HepG2 (cell line): Measurements from ENCODE around the gene P2RX1. TPM values are rescaled to one million over a fixed set of nuclear protein-coding genes. Genes with fewer than 3 reads are reported as not detected.

ENCODE experiments used
- ATAC-seq: fragments of 200-7000 bp; cut with Tn5 transposase; 3 replicates; pipeline ENCODE4 v1.9.1; 2020; ENCODE audit warnings: mild to moderate bottlenecking, moderate library complexity
- BruUV-seq: library from RNA; stranded (reverse); fragments of 400-500 nt; replicated peaks from 2 replicates; lab custom pipeline; 2021; lab: Mats Ljungman, UMichigan
- CTCF ChIA-PET: fragments of 300-600 bp; formaldehyde crosslinking; extraction: SDS; loops from one replicate; lab custom pipeline; 2021; ENCODE audit warnings: low total read pairs, inconsistent platforms, low intra/inter-chr PET ratio; lab: Yijun Ruan, JAX
- POLR2A ChIA-PET: fragments of 350-600 bp; sonication (Branson Sonifier 250); formaldehyde crosslinking; loops from one replicate; lab custom pipeline; 2020; ENCODE audit warnings: antibody characterized with exemption, inconsistent platforms; lab: Yijun Ruan, JAX
- DNase-seq: peaks from one replicate; pipeline ENCODE4 v3.0.0-alpha.2; 2015; ENCODE audit warnings: low spot score
- FAIRE-seq: peaks from 3 replicates; lab custom pipeline; 2011; peaks lifted over from hg19 to GRCh38; lab: Jason Lieb, UNC
- H2AFZ ChIP-seq: one replicate; pipeline ENCODE4 v1.6.1; 2011; ENCODE audit warnings: low read length, inconsistent platforms
- H3K27ac ChIP-seq: fragments of 300-600 bp; 3 replicates; pipeline ENCODE4 v1.8.0; 2011; ENCODE audit warnings: mixed run types, mild to moderate bottlenecking, mixed read lengths, low read length, inconsistent platforms; ENCODE audit not compliant: insufficient read depth; ENCODE audit errors: extremely low read length
- H3K27me3 ChIP-seq, 2 experiments: fragments of 200-600 bp in 1 of 2; 2 replicates in 1 of 2; 3 replicates in 1 of 2; pipeline versions ENCODE4 v1.6.0 to v1.8.0; 2011; ENCODE audit warnings: low read length in 2 of 2, mild to moderate bottlenecking in 2 of 2, moderate library complexity in 2 of 2, inconsistent platforms in 1 of 2; ENCODE audit not compliant: insufficient read depth in 2 of 2, control insufficient read depth in 1 of 2
- H3K36me3 ChIP-seq, 2 experiments: fragments of 200-600 bp in 1 of 2; replicated peaks in 1 of 2; 2 replicates in 1 of 2; 3 replicates in 1 of 2; pipeline versions ENCODE4 v1.5.1 to v1.8.0; 2011; ENCODE audit warnings: low read length in 2 of 2, inconsistent platforms in 1 of 2; ENCODE audit not compliant: insufficient read depth in 2 of 2, control insufficient read depth in 1 of 2
- H3K4me1 ChIP-seq: 2 replicates; pipeline ENCODE4 v1.5.1; 2012; ENCODE audit warnings: low read length, inconsistent platforms; ENCODE audit not compliant: insufficient read depth
- H3K4me2 ChIP-seq: 2 replicates; pipeline ENCODE4 v1.6.0; 2011; ENCODE audit warnings: low read depth, low read length, inconsistent platforms
- H3K4me3 ChIP-seq, 3 experiments: fragments of 200-600 bp in 1 of 3; sonication (generic), shearing (Covaris generic) in 1 of 3; replicated peaks in 1 of 3; 2 replicates each; pipeline ENCODE4 v1.5.1; 2011 to 2016; ENCODE audit warnings: low read length in 3 of 3, inconsistent platforms in 2 of 3, low read depth in 2 of 3, mild to moderate bottlenecking in 2 of 3, control low read depth in 1 of 3, mixed read lengths in 1 of 3; ENCODE audit not compliant: insufficient read depth in 1 of 3
- H3K79me2 ChIP-seq: one replicate; pipeline ENCODE4 v1.6.1; 2011; ENCODE audit warnings: low read length, inconsistent platforms; ENCODE audit not compliant: insufficient read depth
- H3K9ac ChIP-seq: 2 replicates; pipeline ENCODE4 v1.6.0; 2011; ENCODE audit warnings: mild to moderate bottlenecking, low read depth, low read length, inconsistent platforms; ENCODE audit not compliant: insufficient read depth
- H3K9me3 ChIP-seq: 2 replicates; pipeline ENCODE4 v1.5.1; 2012; ENCODE audit warnings: mild to moderate bottlenecking, low read length
- H4K20me1 ChIP-seq: 2 replicates; pipeline ENCODE4 v1.6.0; 2011; ENCODE audit warnings: inconsistent platforms, mild to moderate bottlenecking, low read length, moderate library complexity; ENCODE audit not compliant: insufficient read depth
- CHD2 ChIP-seq: IDR thresholded peaks from 2 replicates; pipeline ENCODE4 v1.6.1; 2011; ENCODE audit warnings: low read depth, low read length, improper control_type of control experiment
- HOXA7 ChIP-seq: sonication (generic); formaldehyde crosslinking; IDR thresholded peaks from 2 replicates; pipeline ENCODE4 v1.8.1; 2022; ENCODE audit warnings: mild to moderate bottlenecking, missing genetic modification reagents, moderate library complexity
- NFATC3 ChIP-seq: sonication (generic); formaldehyde crosslinking; IDR thresholded peaks from 2 replicates; pipeline ENCODE4 v1.5.1; 2020; ENCODE audit warnings: mild to moderate bottlenecking, missing genetic modification reagents
- PCBP2 ChIP-seq: fragments of 200-400 bp; formaldehyde crosslinking; optimal IDR thresholded peaks from 2 replicates; pipeline ENCODE3; 2018; ENCODE audit warnings: low read length, low read depth; ENCODE audit not compliant: poor library complexity, severe bottlenecking
- ZFY ChIP-seq: sonication (generic); formaldehyde crosslinking; IDR thresholded peaks from 2 replicates; pipeline ENCODE4 v1.4.0; 2020; ENCODE audit warnings: missing genetic modification reagents
- ZIK1 ChIP-seq: sonication (generic); formaldehyde crosslinking; IDR thresholded peaks from 2 replicates; pipeline ENCODE4 v1.5.0; 2020; ENCODE audit warnings: mild to moderate bottlenecking, low read depth, missing genetic modification reagents, borderline replicate concordance
- ZKSCAN5 ChIP-seq: sonication (generic); formaldehyde crosslinking; IDR thresholded peaks from 2 replicates; pipeline ENCODE4 v1.5.1; 2020; ENCODE audit warnings: mild to moderate bottlenecking, missing genetic modification reagents
- ZNF33B ChIP-seq: sonication (generic); formaldehyde crosslinking; IDR thresholded peaks from 2 replicates; pipeline ENCODE4 v1.5.1; 2020; ENCODE audit warnings: mild to moderate bottlenecking, missing genetic modification reagents
- ZNF530 ChIP-seq: sonication (generic); formaldehyde crosslinking; IDR thresholded peaks from 2 replicates; pipeline ENCODE4 v1.5.0; 2020; ENCODE audit warnings: low read depth, mild to moderate bottlenecking, missing genetic modification reagents
- ZNF703 ChIP-seq: sonication (generic); formaldehyde crosslinking; IDR thresholded peaks from 2 replicates; pipeline ENCODE4 v1.5.1; 2020; ENCODE audit warnings: missing genetic modification reagents, mild to moderate bottlenecking, moderate library complexity, borderline replicate concordance
- ZNF883 ChIP-seq: sonication (generic); formaldehyde crosslinking; IDR thresholded peaks from 2 replicates; pipeline ENCODE4 v1.5.1; 2020; ENCODE audit warnings: mild to moderate bottlenecking, missing genetic modification reagents; ENCODE audit errors: not compliant biosample characterization
- WGBS: methylation state at CpG from one replicate; pipeline ENCODE4 v1.1.6; 2017; ENCODE audit warnings: low lambda C conversion rate; 5-methylcytosine and 5-hydroxymethylcytosine counted together
- in situ Hi-C: cut with HindIII; loops from 2 replicates; pipeline ENCODE4 v1.10.0; 2017; ENCODE audit warnings: low pct_unique_long_range_greater_than_20kb; ENCODE audit not compliant: extremely low pct_ligation_motif_present
- intact Hi-C: fragments of 100-400 bp; cut with micrococcal nuclease; formaldehyde crosslinking; loops from one replicate; pipeline ENCODE4 v1.10.0; 2022; ENCODE audit not compliant: unreplicated experiment
- polyA plus RNA-seq, 8 experiments: library from polyadenylated mRNA; depleted of rRNA in 3 of 8; stranded (reverse) in 7 of 8; unstranded in 1 of 8; fragments of >200 nt; fragmentation: Illumina TruSeq in 4 of 8; extraction: Trizol in 4 of 8; gene quantifications; 2 replicates each; pipeline versions ENCODE4 v1.2.1 to v1.2.3, GENCODE V29; 2011 to 2016; ENCODE audit warnings: low read depth in 4 of 8, missing spikeins in 1 of 8, mixed read lengths in 1 of 8; ENCODE audit not compliant: insufficient read depth in 1 of 8
- total RNA-seq, 5 experiments: library from RNA; depleted of rRNA; stranded (reverse); fragments of >200 nt; fragmentation: Illumina TruSeq; extraction: Trizol; gene quantifications; 2 replicates each; pipeline ENCODE4 v1.2.3, GENCODE V29; 2016; ENCODE audit warnings: low read depth in 1 of 5
- TF ChIP-seq, protein P1 (sequence below): sonication (generic); formaldehyde crosslinking; IDR thresholded peaks from 2 replicates; pipeline ENCODE4 v1.4.0; 2020; ENCODE audit warnings: missing genetic modification reagents
- TF ChIP-seq, protein P2 (sequence below): sonication (generic); formaldehyde crosslinking; IDR thresholded peaks from 2 replicates; pipeline ENCODE4 v1.5.0; 2020; ENCODE audit warnings: mild to moderate bottlenecking, missing genetic modification reagents
- TF ChIP-seq, protein P3 (sequence below): sonication (generic); formaldehyde crosslinking; IDR thresholded peaks from 2 replicates; pipeline ENCODE4 v1.4.0; 2020; ENCODE audit warnings: missing genetic modification reagents

P2RX1 gene
- total and polyA plus RNA-seq, 2 of the 13 experiments (the other 11 are each of a cell fraction or from before 2014, with no cell fraction given) = 0.04 to 0.50 TPM

DNA sequence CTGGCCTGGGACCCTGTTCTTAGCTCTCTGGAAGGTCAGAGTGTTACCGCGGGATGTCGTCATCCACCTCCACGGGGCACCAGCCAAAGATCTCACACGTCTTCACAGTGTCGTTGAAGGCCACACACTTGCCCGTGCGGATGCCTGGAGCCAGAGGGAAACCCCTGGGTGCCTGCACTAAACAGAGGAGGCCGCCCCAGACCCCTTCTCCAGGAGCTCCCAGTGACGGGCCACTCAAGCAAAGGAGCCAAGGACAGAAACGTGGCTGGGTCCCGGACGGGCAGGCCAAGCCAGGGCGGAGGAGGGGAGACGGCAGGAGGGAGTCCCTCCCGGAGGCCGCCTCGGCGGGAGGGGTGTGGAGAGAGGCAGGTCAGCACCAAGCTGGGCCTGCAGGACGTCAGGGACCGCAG is 12.4 kb downstream of the P2RX1 start:
- 1% methylated on average over 15 of the region's 21 CpGs for WGBS
- Histone ChIP-seq H3K9me3 (no peaks in the 10 kb centered on the region), H3K27me3 (peaks cover 7 to 26% of the 10 kb centered on the region in 2 experiments), H2AFZ (no peak overlapping the region), H3K4me2 (peak overlapping the region; percentile 77), H3K79me2 (no peaks in the 10 kb centered on the region), H3K4me3 (peak overlapping the region; percentile 38 to 67 (median 40)), H3K9ac (peak overlapping the region; percentile 44; the same call in 1 of the 2 replicates), H3K27ac (no peak overlapping the region), H3K36me3 (no peaks in the 10 kb centered on the region), H3K4me1 (peaks cover 16% of the 10 kb centered on the region), H4K20me1 (no peaks in the 10 kb centered on the region)
- POLR2A ChIA-PET = interaction anchor here (0.8 to 3.9 kb wide), 7 partner anchors 9 to 240 kb away, joined by 3 to 47 read pairs (median 5); partner anchors contain the start of genes CAMKK1, CYB5D2, NCBP3 and P2RX1
- CTCF ChIA-PET = no interaction called here
- in situ Hi-C loops = loop anchor here (10.0 kb wide), 1 partner anchor 169 kb away; no protein-coding TSS in a partner anchor
- DNase-seq (no peak), ATAC-seq (peak; percentile 63), FAIRE-seq (no peak)
- intact Hi-C loops = loop anchor here (10.0 kb wide), 1 partner anchor 169 kb away; no protein-coding TSS in a partner anchor
- no TSS peak for BruUV-seq
- TF ChIP-seq PCBP2 = no peak
- TF ChIP-seq ZKSCAN5 (CRISPR knock-in tag) = no peak
- peak; percentile 35 for TF ChIP-seq ZFY (CRISPR knock-in tag)
- TF ChIP-seq, protein P1, sequence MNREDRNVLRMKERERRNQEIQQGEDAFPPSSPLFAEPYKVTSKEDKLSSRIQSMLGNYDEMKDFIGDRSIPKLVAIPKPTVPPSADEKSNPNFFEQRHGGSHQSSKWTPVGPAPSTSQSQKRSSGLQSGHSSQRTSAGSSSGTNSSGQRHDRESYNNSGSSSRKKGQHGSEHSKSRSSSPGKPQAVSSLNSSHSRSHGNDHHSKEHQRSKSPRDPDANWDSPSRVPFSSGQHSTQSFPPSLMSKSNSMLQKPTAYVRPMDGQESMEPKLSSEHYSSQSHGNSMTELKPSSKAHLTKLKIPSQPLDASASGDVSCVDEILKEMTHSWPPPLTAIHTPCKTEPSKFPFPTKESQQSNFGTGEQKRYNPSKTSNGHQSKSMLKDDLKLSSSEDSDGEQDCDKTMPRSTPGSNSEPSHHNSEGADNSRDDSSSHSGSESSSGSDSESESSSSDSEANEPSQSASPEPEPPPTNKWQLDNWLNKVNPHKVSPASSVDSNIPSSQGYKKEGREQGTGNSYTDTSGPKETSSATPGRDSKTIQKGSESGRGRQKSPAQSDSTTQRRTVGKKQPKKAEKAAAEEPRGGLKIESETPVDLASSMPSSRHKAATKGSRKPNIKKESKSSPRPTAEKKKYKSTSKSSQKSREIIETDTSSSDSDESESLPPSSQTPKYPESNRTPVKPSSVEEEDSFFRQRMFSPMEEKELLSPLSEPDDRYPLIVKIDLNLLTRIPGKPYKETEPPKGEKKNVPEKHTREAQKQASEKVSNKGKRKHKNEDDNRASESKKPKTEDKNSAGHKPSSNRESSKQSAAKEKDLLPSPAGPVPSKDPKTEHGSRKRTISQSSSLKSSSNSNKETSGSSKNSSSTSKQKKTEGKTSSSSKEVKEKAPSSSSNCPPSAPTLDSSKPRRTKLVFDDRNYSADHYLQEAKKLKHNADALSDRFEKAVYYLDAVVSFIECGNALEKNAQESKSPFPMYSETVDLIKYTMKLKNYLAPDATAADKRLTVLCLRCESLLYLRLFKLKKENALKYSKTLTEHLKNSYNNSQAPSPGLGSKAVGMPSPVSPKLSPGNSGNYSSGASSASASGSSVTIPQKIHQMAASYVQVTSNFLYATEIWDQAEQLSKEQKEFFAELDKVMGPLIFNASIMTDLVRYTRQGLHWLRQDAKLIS (CRISPR knock-in tag) = no peak
- TF ChIP-seq ZNF703 (CRISPR knock-in tag) = no peak
- no peak for TF ChIP-seq ZNF530 (CRISPR knock-in tag)
- no peak for TF ChIP-seq ZNF883
- TF ChIP-seq ZIK1 = no peak
- no peak for TF ChIP-seq ZNF33B (CRISPR knock-in tag)
- no peak for TF ChIP-seq HOXA7 (CRISPR knock-in tag)
- TF ChIP-seq, protein P2, sequence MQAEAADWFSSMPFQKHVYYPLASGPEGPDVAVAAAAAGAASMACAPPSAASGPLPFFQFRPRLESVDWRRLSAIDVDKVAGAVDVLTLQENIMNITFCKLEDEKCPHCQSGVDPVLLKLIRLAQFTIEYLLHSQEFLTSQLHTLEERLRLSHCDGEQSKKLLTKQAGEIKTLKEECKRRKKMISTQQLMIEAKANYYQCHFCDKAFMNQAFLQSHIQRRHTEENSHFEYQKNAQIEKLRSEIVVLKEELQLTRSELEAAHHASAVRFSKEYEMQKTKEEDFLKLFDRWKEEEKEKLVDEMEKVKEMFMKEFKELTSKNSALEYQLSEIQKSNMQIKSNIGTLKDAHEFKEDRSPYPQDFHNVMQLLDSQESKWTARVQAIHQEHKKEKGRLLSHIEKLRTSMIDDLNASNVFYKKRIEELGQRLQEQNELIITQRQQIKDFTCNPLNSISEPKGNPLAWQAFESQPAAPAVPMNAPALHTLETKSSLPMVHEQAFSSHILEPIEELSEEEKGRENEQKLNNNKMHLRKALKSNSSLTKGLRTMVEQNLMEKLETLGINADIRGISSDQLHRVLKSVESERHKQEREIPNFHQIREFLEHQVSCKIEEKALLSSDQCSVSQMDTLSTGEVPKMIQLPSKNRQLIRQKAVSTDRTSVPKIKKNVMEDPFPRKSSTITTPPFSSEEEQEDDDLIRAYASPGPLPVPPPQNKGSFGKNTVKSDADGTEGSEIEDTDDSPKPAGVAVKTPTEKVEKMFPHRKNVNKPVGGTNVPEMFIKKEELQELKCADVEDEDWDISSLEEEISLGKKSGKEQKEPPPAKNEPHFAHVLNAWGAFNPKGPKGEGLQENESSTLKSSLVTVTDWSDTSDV (CRISPR knock-in tag) = 0 out of 2 replicates have a peak, but pooled peaks have one; percentile 2
- no peak for TF ChIP-seq NFATC3 (CRISPR knock-in tag)
- TF ChIP-seq, protein P3, sequence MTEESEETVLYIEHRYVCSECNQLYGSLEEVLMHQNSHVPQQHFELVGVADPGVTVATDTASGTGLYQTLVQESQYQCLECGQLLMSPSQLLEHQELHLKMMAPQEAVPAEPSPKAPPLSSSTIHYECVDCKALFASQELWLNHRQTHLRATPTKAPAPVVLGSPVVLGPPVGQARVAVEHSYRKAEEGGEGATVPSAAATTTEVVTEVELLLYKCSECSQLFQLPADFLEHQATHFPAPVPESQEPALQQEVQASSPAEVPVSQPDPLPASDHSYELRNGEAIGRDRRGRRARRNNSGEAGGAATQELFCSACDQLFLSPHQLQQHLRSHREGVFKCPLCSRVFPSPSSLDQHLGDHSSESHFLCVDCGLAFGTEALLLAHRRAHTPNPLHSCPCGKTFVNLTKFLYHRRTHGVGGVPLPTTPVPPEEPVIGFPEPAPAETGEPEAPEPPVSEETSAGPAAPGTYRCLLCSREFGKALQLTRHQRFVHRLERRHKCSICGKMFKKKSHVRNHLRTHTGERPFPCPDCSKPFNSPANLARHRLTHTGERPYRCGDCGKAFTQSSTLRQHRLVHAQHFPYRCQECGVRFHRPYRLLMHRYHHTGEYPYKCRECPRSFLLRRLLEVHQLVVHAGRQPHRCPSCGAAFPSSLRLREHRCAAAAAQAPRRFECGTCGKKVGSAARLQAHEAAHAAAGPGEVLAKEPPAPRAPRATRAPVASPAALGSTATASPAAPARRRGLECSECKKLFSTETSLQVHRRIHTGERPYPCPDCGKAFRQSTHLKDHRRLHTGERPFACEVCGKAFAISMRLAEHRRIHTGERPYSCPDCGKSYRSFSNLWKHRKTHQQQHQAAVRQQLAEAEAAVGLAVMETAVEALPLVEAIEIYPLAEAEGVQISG (CRISPR knock-in tag) = 0 out of 2 replicates have a peak, but pooled peaks have one; percentile 13
- TF ChIP-seq CHD2 = no peak
